Bronchial epithelial cell (primary cell): ENCODE results near the gene YES1. TPM values are rescaled to one million over a fixed set of nuclear protein-coding genes. Genes with fewer than 3 reads are reported as not detected.
A peak's percentile ranks its signal among the peaks of the same experiment; 100 is the strongest.

ENCODE experiments used
- DNase-seq: peaks from one replicate; pipeline ENCODE4 v3.0.0-alpha.2; 2010; ENCODE audit warnings: low read depth
- FAIRE-seq: peaks from 2 replicates; lab custom pipeline; 2011; peaks lifted over from hg19 to GRCh38; lab: Jason Lieb, UNC
- H3K27me3 ChIP-seq: 2 replicates; pipeline ENCODE4 v1.5.1; 2011; ENCODE audit warnings: low read length; ENCODE audit not compliant: control insufficient read depth, insufficient read depth
- H3K36me3 ChIP-seq: 2 replicates; pipeline ENCODE4 v1.5.1; 2011; ENCODE audit warnings: low read length; ENCODE audit not compliant: control insufficient read depth, insufficient read depth
- H3K4me3 ChIP-seq: 2 replicates; pipeline ENCODE4 v1.5.1; 2011; ENCODE audit warnings: mild to moderate bottlenecking, low read depth, low read length, control low read depth
- total RNA-seq: library from RNA; depleted of rRNA; stranded (reverse); fragments of >200 nt; gene quantifications from 2 replicates; pipeline ENCODE4 v1.2.1, GENCODE V29; 2014
- TF ChIP-seq, protein P1 (sequence below): IDR thresholded peaks from 2 replicates; pipeline ENCODE4 v1.5.1; 2011; ENCODE audit warnings: mild to moderate bottlenecking, moderate library complexity, low read length, control low read depth, inconsistent platforms; ENCODE audit not compliant: insufficient read depth, severe bottlenecking

Gene YES1
- total RNA-seq, 1 donor from 2014 or later = 165 TPM

DNA sequence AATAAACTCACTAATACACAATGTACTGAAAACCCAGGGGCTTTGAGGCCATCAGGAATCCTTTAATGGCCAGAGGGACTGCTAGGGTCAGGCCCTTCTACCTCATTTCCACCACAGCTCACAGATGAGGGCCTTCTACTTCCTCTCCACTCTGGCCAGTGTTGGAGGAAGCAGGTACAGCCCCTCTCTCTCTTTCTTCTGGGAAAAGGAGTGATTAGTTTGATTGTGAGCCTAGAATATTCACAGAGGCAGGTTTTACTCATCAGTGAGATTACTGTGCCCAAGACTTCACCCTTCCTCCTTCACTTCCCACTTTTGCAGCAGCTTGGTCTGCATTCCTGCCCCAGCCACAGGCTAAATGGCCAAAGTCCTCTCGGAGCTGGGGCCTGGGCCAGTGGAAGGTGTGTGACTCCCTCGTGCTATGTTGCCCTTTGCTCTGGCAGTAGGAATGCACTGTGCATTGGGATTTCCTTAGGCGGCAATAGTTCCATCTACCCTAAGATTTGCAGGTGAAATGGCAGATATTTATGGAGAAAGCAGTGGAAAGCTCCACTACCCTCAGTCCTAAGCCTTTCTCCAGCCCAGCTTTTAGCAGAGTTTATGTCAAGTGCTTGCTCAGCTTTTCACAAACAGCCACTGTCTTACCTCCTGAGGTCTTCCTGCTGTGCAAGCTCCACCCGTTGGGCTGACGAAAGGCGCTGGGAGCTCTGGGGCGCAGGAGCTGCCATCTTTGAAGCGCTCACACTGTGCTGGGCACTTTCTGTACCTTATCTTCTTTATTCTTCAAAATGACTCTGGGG lies 36.2 kb upstream of the YES1 start:
- Histone ChIP-seq H3K36me3 (no peaks in the 10 kb centered on the region), H3K27me3 (no peaks in the 10 kb centered on the region), H3K4me3 (no peak overlapping the region)
- FAIRE-seq (no peak), DNase-seq (no peak)
- TF ChIP-seq, protein P1, sequence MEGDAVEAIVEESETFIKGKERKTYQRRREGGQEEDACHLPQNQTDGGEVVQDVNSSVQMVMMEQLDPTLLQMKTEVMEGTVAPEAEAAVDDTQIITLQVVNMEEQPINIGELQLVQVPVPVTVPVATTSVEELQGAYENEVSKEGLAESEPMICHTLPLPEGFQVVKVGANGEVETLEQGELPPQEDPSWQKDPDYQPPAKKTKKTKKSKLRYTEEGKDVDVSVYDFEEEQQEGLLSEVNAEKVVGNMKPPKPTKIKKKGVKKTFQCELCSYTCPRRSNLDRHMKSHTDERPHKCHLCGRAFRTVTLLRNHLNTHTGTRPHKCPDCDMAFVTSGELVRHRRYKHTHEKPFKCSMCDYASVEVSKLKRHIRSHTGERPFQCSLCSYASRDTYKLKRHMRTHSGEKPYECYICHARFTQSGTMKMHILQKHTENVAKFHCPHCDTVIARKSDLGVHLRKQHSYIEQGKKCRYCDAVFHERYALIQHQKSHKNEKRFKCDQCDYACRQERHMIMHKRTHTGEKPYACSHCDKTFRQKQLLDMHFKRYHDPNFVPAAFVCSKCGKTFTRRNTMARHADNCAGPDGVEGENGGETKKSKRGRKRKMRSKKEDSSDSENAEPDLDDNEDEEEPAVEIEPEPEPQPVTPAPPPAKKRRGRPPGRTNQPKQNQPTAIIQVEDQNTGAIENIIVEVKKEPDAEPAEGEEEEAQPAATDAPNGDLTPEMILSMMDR = no peak

DNA sequence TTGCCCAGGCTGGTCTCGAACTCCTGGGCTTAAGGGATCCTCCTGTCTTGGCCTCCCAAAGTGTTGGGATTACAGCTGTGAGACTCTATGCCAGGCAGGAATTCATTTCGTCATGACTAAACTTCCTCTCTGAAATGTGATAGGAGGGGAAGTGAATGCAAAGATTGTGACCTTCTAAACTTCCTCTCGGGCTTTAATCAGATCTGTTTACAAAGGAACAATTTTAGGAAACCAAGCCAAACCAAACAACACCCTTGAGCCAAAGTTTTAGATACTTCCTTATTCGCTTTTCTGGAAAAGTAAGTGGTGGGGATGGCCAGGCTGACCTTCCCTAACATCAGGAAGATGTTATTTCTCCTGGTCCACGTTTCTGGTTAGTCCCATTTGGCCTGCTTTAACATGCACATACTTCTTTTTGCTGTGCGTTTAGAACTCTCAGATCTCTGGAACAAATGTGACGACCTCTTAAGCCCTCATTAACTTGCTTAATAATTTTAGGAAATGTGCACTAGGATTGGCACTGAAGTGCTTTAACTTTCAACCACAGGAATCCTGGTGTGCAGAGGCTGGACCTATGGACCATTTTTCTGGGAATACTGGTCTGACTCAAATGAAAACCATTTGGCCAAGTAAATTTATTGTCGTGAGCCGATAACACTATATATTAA lies 33.2 kb upstream of the YES1 start:
- Histone ChIP-seq H3K36me3 (no peaks in the 10 kb centered on the region), H3K27me3 (no peaks in the 10 kb centered on the region), H3K4me3 (no peak overlapping the region)
- no peak for FAIRE-seq
- TF ChIP-seq, protein P1 = no peak
- DNase-seq = peak; percentile 75

DNA sequence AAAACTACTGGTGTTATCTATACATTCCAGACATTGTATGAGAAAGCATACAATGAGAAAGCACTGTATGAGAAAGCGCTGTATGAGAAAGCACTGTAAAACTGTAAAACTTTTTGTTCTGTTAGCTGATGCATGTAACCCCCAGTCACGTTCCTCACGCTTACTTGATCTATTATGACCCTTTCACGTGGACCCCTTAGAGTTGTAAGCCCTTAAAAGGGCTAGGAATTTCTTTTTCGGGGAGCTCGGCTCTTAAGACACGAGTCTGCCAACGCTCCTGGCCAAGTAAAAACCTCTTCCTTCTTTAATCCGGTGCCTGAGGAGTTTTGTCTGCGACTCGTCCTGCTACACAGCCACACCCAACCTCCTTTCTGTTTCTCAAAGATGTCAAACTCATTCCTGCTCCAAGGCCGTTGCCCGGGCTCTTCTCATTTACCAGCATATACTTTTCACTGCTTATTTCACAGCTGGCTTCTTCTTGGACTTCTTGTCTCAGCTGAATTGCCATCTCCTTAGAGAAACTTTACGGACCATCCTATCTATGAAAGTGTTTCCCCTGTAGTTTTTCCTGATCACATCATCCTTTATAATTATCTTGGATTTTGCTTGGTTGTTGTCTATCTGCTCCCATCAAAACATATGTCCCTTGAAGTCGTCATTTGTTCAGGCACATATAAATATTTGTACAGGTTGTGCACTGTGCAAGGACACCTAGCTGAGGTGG lies 29.8 kb upstream of the YES1 start:
- Histone ChIP-seq H3K4me3 (no peak overlapping the region), H3K27me3 (no peaks in the 10 kb centered on the region), H3K36me3 (no peaks in the 10 kb centered on the region)
- TF ChIP-seq, protein P1 = no peak
- DNase-seq = no peak
- FAIRE-seq = no peak

DNA sequence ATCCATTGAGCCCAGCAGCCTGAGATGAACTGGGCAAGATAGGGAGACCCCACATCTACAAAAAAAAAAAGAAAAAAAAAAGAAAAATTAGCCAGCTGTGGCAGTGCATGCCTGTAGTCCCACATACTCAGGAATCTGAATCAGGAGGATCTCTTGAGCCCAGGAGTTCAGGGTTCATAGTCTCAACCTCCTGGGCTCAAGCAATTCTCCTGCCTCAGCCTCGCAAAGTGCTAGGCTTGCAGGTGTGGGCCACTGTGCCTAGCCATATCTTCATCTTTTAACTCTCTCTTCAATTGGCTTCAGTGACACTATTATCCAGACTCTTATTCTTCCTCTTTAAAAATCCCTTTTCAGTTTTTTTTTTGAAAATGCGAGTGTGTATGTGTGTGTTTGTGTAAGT lies 28.5 kb upstream of the YES1 start:
- Histone ChIP-seq H3K27me3 (no peaks in the 10 kb centered on the region), H3K36me3 (no peaks in the 10 kb centered on the region), H3K4me3 (no peak overlapping the region)
- no peak for FAIRE-seq
- DNase-seq = no peak
- TF ChIP-seq, protein P1 = no peak

DNA sequence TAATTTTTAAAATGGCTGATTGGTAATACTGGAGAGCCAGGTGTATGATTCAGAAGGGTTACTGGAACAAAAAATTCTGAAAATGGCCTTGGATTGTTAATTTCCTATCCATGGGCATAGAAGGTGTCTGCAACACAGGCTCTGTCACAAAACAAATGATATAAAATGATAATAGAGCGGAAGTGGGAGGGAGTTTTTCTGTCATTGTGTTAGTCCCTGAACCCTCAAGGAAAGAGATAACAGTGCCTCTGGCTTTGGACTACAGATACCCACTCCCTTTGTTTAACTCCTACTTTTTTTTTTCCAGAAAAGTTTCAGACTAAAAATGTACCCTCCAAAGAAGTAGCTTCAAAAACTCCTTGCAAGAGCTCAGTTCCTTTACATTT lies 28.0 kb upstream of the YES1 start:
- Histone ChIP-seq H3K36me3 (no peaks in the 10 kb centered on the region), H3K4me3 (no peak overlapping the region), H3K27me3 (no peaks in the 10 kb centered on the region)
- TF ChIP-seq, protein P1 = no peak
- FAIRE-seq (no peak), DNase-seq (no peak)
